Measurements from ENCODE around the gene CPNE2. TPM values are rescaled to one million over a fixed set of nuclear protein-coding genes. Genes with fewer than 3 reads are reported as not detected.
A peak's percentile ranks its signal among the peaks of the same experiment; 100 is the strongest.

The CPNE2 gene
- total RNA-seq, 4 donors from 2014 or later = 41.6 to 154 (median 84.2) TPM

DNA sequence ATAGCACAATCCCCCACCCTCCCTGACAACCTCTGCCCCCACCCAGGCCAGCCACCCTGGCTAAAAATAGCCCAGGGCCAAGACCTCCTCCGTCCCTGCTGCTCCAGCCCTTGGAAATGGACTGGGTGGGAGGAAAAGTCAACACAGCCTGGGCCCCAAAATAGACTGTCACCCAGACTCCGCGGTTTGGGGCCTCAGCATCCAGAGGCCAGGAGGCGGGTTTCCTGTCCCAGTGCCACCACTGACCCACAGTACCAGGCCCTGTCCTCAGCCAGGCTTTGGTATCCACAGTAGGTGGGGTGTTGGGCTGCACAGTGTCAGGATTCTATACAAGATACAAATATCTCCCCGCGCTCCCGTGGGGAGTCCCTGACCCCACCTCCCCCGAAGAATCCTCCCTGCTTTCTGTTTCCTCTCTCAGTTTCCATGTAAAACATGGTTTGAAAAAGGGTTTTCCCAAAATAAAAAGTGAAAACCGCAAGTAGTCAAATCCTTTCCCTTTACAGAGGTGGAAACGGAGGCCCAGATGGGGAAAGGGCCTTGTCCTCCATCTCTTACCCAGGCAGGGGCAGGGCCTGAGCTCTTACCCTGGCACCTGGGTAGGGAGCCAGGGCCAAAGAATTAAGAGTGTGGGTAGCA lies 20.1 kb downstream of the CPNE2 start:
- Histone ChIP-seq H3K9me3 (no peaks in the 10 kb centered on the region), H3K27me3 (no peaks in the 10 kb centered on the region), H3K36me3 (peaks cover 0 to 7% (median 3%) of the 10 kb centered on the region in 4 donors), H3K4me3 (no peak overlapping the region), H3K27ac (peak overlapping the region in 1 of 4 donors; percentile 8), H3K4me1 (peaks cover 0 to 21% (median 7%) of the 10 kb centered on the region in 4 donors)
- intact Hi-C loops (cut with DNase I; ENCODE audit: low total_unique reads) (no loop called here), in situ Hi-C loops (cut with MboI; ENCODE audit: low pct_ligation_motif_present in 1 of 4, low pct_unique_long_range_greater_than_20kb in 1 of 4, low sequenced_read_pairs in 3 of 4) (no loop called here)
- WGBS, 2 donors (ENCODE audit: low coverage in 1 of 2) = 87% methylated on average over 10 of the region's 10 CpGs; no CpG with 5 or more reads in 1 of the 2 donors
- TF ChIP-seq POLR2A (IDR thresholded peaks at IDR 0.05) (no peak), EP300 (IDR thresholded peaks at IDR 0.05; ENCODE audit: low read depth) (no peak), POLR2AphosphoS5 (IDR thresholded peaks at IDR 0.05) (no peak)
- TF ChIP-seq, protein P1, sequence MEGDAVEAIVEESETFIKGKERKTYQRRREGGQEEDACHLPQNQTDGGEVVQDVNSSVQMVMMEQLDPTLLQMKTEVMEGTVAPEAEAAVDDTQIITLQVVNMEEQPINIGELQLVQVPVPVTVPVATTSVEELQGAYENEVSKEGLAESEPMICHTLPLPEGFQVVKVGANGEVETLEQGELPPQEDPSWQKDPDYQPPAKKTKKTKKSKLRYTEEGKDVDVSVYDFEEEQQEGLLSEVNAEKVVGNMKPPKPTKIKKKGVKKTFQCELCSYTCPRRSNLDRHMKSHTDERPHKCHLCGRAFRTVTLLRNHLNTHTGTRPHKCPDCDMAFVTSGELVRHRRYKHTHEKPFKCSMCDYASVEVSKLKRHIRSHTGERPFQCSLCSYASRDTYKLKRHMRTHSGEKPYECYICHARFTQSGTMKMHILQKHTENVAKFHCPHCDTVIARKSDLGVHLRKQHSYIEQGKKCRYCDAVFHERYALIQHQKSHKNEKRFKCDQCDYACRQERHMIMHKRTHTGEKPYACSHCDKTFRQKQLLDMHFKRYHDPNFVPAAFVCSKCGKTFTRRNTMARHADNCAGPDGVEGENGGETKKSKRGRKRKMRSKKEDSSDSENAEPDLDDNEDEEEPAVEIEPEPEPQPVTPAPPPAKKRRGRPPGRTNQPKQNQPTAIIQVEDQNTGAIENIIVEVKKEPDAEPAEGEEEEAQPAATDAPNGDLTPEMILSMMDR (IDR thresholded peaks at IDR 0.05) = no peak
- DNase-seq = no peak

DNA sequence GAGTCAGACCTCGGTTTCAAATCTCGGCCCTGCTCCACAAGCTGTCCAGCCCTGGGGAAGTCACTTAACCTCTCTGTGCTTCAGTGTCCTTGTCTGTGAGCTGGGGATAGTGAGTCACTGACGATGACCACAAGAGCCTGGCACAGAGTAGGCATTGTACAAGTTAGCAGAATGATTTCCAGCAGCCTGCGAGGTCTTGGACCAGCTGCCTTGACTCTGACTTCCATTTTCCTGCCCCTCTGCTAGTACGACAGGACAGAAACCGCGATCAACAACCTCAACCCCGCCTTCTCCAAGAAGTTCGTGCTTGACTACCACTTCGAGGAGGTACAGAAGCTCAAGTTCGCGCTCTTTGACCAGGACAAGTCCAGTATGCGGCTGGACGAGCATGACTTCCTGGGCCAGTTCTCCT lies 20.7 kb downstream of the CPNE2 start:
- no peaks in the 10 kb centered on the region for H3K27me3 ChIP-seq
- H3K27ac ChIP-seq = no peak overlapping the region
- no peak overlapping the region for H3K4me3 ChIP-seq
- intact Hi-C loops (cut with DNase I; ENCODE audit: low total_unique reads) (no loop called here), in situ Hi-C loops (cut with MboI; ENCODE audit: low pct_ligation_motif_present in 1 of 4, low pct_unique_long_range_greater_than_20kb in 1 of 4, low sequenced_read_pairs in 3 of 4) (no loop called here)
- no peaks in the 10 kb centered on the region for H3K9me3 ChIP-seq
- no peak for DNase-seq
- H3K4me1 ChIP-seq = peaks cover 0 to 21% (median 7%) of the 10 kb centered on the region in 4 donors
- 85% methylated on average over 14 of the region's 14 CpGs; no CpG with 5 or more reads in 1 of the 2 donors for WGBS, 2 donors (ENCODE audit: low coverage in 1 of 2)
- TF ChIP-seq, protein P1 (IDR thresholded peaks at IDR 0.05) = no peak
- TF ChIP-seq EP300 (IDR thresholded peaks at IDR 0.05; ENCODE audit: low read depth) (no peak), POLR2A (IDR thresholded peaks at IDR 0.05) (no peak), POLR2AphosphoS5 (IDR thresholded peaks at IDR 0.05) (no peak)
- peaks cover 0 to 8% (median 3%) of the 10 kb centered on the region in 4 donors for H3K36me3 ChIP-seq

DNA sequence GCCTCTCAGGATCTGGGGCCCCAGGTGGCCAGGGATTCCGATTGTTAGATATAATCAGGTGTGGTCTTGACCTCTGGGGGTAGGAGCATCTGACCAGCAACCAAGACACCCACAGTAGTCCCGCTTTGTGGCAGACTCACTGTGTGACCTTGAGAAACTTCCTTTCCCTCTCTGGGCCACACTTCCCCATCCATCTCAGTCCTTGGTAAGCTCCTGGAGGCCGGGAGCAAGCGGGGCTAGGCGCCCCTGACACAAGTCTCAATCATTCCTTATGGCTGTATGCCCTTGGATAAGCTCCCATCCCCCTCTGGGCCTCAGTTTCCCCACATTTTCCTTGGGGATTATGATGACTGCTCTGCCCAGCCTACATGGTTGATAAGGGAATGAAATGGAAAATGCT lies 21.3 kb downstream of the CPNE2 start:
- intact Hi-C loops (cut with DNase I; ENCODE audit: low total_unique reads) (no loop called here), in situ Hi-C loops (cut with MboI; ENCODE audit: low pct_ligation_motif_present in 1 of 4, low pct_unique_long_range_greater_than_20kb in 1 of 4, low sequenced_read_pairs in 3 of 4) (no loop called here)
- Histone ChIP-seq H3K4me3 (no peak overlapping the region), H3K4me1 (peaks cover 0 to 21% (median 7%) of the 10 kb centered on the region in 4 donors), H3K27ac (no peak overlapping the region), H3K9me3 (no peaks in the 10 kb centered on the region), H3K36me3 (peaks cover 0 to 8% (median 3%) of the 10 kb centered on the region in 4 donors), H3K27me3 (no peaks in the 10 kb centered on the region)
- DNase-seq = no peak
- TF ChIP-seq EP300 (IDR thresholded peaks at IDR 0.05; ENCODE audit: low read depth) (no peak), POLR2AphosphoS5 (IDR thresholded peaks at IDR 0.05) (no peak), POLR2A (IDR thresholded peaks at IDR 0.05) (no peak)
- TF ChIP-seq, protein P1 (IDR thresholded peaks at IDR 0.05) = no peak
- 93% methylated on average over 5 of the region's 5 CpGs; no CpG with 5 or more reads in 1 of the 2 donors for WGBS, 2 donors (ENCODE audit: low coverage in 1 of 2)

DNA sequence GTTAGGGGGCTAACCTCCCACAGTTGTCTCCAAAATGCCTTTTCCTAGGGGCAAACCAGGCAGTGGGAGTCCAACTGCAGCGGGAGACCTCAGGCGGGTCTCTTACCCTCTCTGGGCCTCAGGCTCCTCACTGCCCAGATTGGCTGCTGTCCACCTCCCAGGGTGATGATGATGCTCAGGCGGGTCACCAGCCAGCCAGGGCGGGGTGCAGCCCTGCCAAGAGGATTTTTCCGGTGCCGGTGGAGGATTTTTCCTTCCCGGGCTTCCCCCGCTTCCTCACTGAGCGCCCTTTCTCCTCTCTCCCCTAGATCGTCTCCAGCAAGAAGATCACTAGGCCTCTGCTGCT lies 22.8 kb downstream of the CPNE2 start:
- TF ChIP-seq POLR2A (IDR thresholded peaks at IDR 0.05) (no peak), EP300 (IDR thresholded peaks at IDR 0.05; ENCODE audit: low read depth) (no peak), POLR2AphosphoS5 (IDR thresholded peaks at IDR 0.05) (no peak)
- TF ChIP-seq, protein P1 (IDR thresholded peaks at IDR 0.05) = no peak
- Histone ChIP-seq H3K9me3 (no peaks in the 10 kb centered on the region), H3K36me3 (peaks cover 0 to 8% (median 3%) of the 10 kb centered on the region in 4 donors), H3K4me3 (no peak overlapping the region), H3K27me3 (no peaks in the 10 kb centered on the region), H3K4me1 (peaks cover 0 to 21% (median 7%) of the 10 kb centered on the region in 4 donors), H3K27ac (no peak overlapping the region)
- 69 to 100% methylated on average over 3 to 10 of the region's 10 CpGs for WGBS, 2 donors (ENCODE audit: low coverage in 1 of 2)
- intact Hi-C loops (cut with DNase I; ENCODE audit: low total_unique reads) = no loop called here
- no peak for DNase-seq
- in situ Hi-C loops (cut with MboI; ENCODE audit: low pct_ligation_motif_present in 1 of 4, low pct_unique_long_range_greater_than_20kb in 1 of 4, low sequenced_read_pairs in 3 of 4) = no loop called here
